ENCODE results near the gene LRRC9. TPM values are rescaled to one million over a fixed set of nuclear protein-coding genes. Genes with fewer than 3 reads are reported as not detected.

The LRRC9 gene
- total RNA-seq, 1 experiment from 2014 or later: not detected

DNA sequence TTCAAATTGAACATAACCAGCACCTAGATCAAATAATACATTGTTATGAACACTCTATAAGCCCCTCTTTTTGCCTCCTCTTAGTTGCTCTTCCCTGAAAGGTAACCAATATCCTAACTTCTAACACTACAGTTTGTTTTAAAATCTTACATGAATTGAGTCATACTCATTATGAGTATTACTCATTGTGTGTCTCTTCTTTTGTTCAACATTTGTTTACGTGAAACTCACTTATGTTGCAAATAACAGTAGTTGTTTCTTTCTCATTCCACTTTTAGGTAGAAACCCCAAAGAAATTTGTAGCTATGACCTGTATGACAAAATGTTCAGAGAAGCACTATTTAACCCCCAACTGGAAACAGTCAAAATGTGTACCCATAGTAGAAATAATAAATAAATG is 6.6 kb downstream of the LRRC9 start:
- POLR2A ChIA-PET (ENCODE audit: unreplicated experiment): no interaction called here
- no peaks in the 10 kb centered on the region for H3K9me2 ChIP-seq (ENCODE audit: insufficient read depth)
- no peak for DNase-seq

DNA sequence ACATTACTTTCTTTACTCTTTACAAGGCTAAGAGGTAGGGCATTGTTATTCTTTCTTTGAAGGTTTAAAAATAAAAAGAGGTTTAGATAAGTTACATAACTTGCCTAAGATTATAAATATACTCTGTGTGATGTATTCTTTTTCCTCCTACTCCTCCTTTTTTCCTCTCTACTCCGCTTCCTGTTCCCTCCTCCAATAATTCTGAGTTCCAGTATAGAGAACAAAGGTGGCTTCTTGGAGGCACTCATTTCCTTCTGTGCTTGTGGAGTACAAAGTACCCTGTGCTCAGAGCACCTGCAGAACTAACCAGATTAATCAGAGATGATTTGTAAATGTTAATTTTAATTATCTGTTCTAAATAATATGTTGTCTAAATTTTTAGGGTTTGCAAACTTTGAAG is 11.3 kb downstream of the LRRC9 start:
- Histone ChIP-seq H3K36me3 (ENCODE audit: low read depth) (no peaks in the 10 kb centered on the region), H3K4me1 (replicated peaks; ENCODE audit: insufficient read depth) (no peaks in the 10 kb centered on the region), H3K27ac (no peak overlapping the region), H3K79me2 (ENCODE audit: low read depth) (no peaks in the 10 kb centered on the region), H3K9me2 (ENCODE audit: insufficient read depth) (no peaks in the 10 kb centered on the region), H3F3A (ENCODE audit: insufficient read depth, low read depth) (no peaks in the 10 kb centered on the region), H3K9me3 (ENCODE audit: insufficient read depth, low read depth) (no peaks in the 10 kb centered on the region), H3K27me3 (ENCODE audit: insufficient read depth, low read depth) (no peaks in the 10 kb centered on the region), H3K4me2 (no peak overlapping the region), H3K4me3 (no peak overlapping the region), H2AFZ (no peak overlapping the region), H4K20me1 (ENCODE audit: insufficient read depth) (no peaks in the 10 kb centered on the region)
- TF ChIP-seq, protein P1, sequence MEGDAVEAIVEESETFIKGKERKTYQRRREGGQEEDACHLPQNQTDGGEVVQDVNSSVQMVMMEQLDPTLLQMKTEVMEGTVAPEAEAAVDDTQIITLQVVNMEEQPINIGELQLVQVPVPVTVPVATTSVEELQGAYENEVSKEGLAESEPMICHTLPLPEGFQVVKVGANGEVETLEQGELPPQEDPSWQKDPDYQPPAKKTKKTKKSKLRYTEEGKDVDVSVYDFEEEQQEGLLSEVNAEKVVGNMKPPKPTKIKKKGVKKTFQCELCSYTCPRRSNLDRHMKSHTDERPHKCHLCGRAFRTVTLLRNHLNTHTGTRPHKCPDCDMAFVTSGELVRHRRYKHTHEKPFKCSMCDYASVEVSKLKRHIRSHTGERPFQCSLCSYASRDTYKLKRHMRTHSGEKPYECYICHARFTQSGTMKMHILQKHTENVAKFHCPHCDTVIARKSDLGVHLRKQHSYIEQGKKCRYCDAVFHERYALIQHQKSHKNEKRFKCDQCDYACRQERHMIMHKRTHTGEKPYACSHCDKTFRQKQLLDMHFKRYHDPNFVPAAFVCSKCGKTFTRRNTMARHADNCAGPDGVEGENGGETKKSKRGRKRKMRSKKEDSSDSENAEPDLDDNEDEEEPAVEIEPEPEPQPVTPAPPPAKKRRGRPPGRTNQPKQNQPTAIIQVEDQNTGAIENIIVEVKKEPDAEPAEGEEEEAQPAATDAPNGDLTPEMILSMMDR (conservative IDR thresholded peaks at IDR 0.05): no peak
- TF ChIP-seq EZH2 (IDR thresholded peaks at IDR 0.05; ENCODE audit: low read depth): no peak
- ChIA-PET CTCF (no interaction called here), POLR2A (ENCODE audit: unreplicated experiment) (no interaction called here)
- intact Hi-C loops (cut with micrococcal nuclease; ENCODE audit: unreplicated experiment): no loop called here
- no TSS peak for BruUV-seq (replicated peaks)
- no peak for DNase-seq

More for the DNA sequence above, 6.6 kb downstream of the LRRC9 start:
- no peak overlapping the region for H3K4me2 ChIP-seq
- no peaks in the 10 kb centered on the region for H3K4me1 ChIP-seq (replicated peaks; ENCODE audit: insufficient read depth)
- no peaks in the 10 kb centered on the region for H3K27me3 ChIP-seq (ENCODE audit: insufficient read depth, low read depth)
- intact Hi-C loops (cut with micrococcal nuclease; ENCODE audit: unreplicated experiment): no loop called here
- no peaks in the 10 kb centered on the region for H3F3A ChIP-seq (ENCODE audit: insufficient read depth, low read depth)
- no peaks in the 10 kb centered on the region for H4K20me1 ChIP-seq (ENCODE audit: insufficient read depth)
- TF ChIP-seq, protein P1 (conservative IDR thresholded peaks at IDR 0.05): no peak
- no peak for TF ChIP-seq EZH2 (IDR thresholded peaks at IDR 0.05; ENCODE audit: low read depth)
- BruUV-seq (replicated peaks): no TSS peak
- H3K79me2 ChIP-seq (ENCODE audit: low read depth): no peaks in the 10 kb centered on the region
- no peaks in the 10 kb centered on the region for H3K36me3 ChIP-seq (ENCODE audit: low read depth)
- H3K27ac ChIP-seq: no peak overlapping the region
- no peak overlapping the region for H2AFZ ChIP-seq
- CTCF ChIA-PET: no interaction called here
- no peaks in the 10 kb centered on the region for H3K9me3 ChIP-seq (ENCODE audit: insufficient read depth, low read depth)
- no peak overlapping the region for H3K4me3 ChIP-seq

DNA sequence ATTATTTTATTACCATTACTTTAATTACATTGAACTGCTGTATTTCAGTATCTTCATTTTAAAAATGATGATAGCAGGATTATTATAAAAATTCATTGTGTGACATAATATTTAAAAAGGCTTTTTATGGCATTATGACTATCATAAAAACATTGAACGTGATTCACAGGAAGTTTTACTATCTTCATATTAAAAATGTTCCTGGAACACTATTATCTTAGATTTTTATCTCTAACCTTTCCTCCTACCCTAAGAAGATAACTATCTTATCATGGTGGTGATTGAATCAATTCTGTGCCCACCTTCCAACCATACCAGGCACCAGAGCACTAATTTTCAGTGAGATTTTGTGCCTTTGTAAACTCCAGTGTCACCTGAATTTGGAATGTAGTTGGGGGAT is 16.2 kb downstream of the LRRC9 start:
- H3K4me2 ChIP-seq: no peak overlapping the region
- H3K36me3 ChIP-seq (ENCODE audit: low read depth): no peaks in the 10 kb centered on the region
- CTCF ChIA-PET: no interaction called here
- no peak for DNase-seq
- no peaks in the 10 kb centered on the region for H3K9me2 ChIP-seq (ENCODE audit: insufficient read depth)
- POLR2A ChIA-PET (ENCODE audit: unreplicated experiment): interaction anchor here (0.8 kb wide), 1 partner anchor 22 kb away, joined by 4 read pairs; no protein-coding TSS in a partner anchor
- no peaks in the 10 kb centered on the region for H3K4me1 ChIP-seq (replicated peaks; ENCODE audit: insufficient read depth)
- no peak overlapping the region for H3K4me3 ChIP-seq
- no peak overlapping the region for H3K27ac ChIP-seq
- intact Hi-C loops (cut with micrococcal nuclease; ENCODE audit: unreplicated experiment): no loop called here
- no peaks in the 10 kb centered on the region for H3K9me3 ChIP-seq (ENCODE audit: insufficient read depth, low read depth)
- no TSS peak for BruUV-seq (replicated peaks)
- no peaks in the 10 kb centered on the region for H3K27me3 ChIP-seq (ENCODE audit: insufficient read depth, low read depth)
- H2AFZ ChIP-seq: no peak overlapping the region
- H4K20me1 ChIP-seq (ENCODE audit: insufficient read depth): no peaks in the 10 kb centered on the region
- no peak for TF ChIP-seq EZH2 (IDR thresholded peaks at IDR 0.05; ENCODE audit: low read depth)
- TF ChIP-seq, protein P1 (conservative IDR thresholded peaks at IDR 0.05): no peak
- H3F3A ChIP-seq (ENCODE audit: insufficient read depth, low read depth): no peaks in the 10 kb centered on the region
- no peaks in the 10 kb centered on the region for H3K79me2 ChIP-seq (ENCODE audit: low read depth)

Data from PC-9 (cell line).